ENCODE measurements around the gene RAB3GAP2.

- TF ChIP-seq EZH2 (IDR thresholded peaks at IDR 0.05; ENCODE audit: insufficient read depth, poor library complexity, severe bottlenecking), result no peak
- TF ChIP-seq EZH2phosphoT487 (IDR thresholded peaks at IDR 0.05; ENCODE audit: insufficient read depth, low read depth), result no peak
These were observed 46.4 kb upstream of the RAB3GAP2 start for GRCh38 chr1:220318673-220319072.

All from GM23248 (cell line).